GM21529 (cell line): ENCODE data around the gene KRT76.
"Not testable (repeated sequence)": the region's sequence is repeated elsewhere in the genome, so short reads cannot be mapped to it uniquely, and the experiment has no call there.

Source experiments
- ATAC-seq: cut with Tn5 transposase; IDR thresholded peaks from one replicate; pipeline ENCODE4 v1.9.1; 2021; ENCODE audit not compliant: unreplicated experiment

KRT76 gene

DNA sequence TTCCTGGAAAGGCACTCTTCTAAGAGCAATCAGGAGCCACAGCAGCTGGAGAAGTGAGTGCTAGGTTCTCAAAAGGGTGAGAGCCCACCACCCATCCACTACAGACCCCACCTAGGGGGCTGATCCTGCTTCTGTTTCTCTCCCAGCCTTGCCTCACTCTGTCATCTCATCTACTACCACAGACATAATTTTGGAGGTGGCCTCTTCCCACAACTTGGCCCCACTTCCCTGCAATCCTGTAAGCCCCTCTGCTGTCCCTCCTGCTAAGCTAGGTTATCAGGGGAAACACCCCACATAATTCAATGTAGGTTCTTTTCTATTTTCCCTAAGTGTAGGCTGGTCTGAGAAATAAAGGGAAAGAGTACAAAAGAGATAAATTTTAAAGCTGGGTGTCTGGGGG lies 16.5 kb downstream of the KRT76 start:
- no peak for ATAC-seq

GRCh38 chr12:52759695-52760094 lies 17.4 kb downstream of the KRT76 start:
- no peak for ATAC-seq

- no peak for ATAC-seq
Measured at GRCh38 chr12:52759218-52759617, 17.9 kb downstream of the KRT76 start.

DNA sequence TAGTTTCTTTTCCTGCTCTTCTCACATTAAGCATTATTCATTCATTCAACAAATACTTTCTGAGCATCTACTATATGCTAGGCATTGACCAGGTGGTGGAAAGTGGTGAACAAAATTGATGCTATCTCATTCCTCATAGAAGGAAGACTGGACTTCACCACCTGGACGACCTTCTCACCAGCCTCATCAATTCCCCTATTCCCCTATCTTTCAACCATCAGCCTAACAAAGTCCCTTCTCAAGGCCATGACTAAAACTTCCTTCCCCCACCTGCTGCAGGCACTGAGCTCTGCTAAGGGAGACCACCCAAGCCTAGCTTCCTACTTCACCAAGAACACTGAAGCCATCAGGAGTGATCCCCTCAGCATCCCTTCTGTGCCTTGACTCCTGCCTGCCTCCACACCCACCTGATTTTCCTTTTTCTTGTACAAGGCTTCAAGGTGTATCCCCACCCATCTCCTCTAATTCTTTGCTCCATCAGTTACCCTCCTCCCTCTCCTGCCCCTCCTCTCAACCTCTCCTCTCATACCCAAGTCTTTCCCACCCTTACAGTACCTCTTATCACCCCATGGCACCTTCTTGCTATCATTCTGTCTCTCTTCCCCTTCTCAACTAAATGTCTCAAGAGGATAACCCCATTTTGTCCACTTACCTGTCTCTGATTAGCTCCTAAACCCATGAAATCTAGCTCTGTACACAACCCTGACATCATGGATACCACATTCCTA lies 19.5 kb downstream of the KRT76 start:
- ATAC-seq: no peak

DNA sequence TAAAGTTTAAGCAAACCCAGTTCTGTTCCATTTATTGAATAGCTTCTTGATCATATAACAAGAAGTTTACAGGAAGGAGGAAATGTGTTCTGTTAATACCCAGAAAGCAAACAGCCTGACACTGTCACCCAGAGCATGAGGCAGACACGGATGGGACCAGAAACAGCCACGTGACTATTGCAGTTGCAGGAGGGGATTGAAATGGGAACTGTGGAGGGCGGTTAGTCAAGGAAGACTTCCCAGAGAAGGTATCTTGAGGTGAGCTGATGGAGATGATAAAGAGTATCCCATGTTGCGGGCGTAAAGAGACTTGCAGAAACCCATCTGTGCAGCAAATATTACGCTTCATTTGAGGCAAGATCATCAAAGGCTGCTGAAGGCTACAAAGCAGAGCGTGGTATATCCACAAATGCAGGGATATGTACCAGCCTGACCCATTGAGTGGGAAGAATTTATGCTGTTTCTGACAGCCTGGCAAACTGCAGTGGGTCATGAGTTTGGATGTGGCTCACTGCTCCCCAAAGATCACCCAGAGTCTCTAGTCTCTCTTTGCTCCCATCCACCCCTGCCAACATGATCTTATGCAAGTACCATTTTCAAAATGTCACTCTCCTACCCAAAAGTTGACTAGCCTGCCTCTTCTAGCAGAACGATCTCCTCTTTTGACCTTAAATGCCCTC lies 20.7 kb downstream of the KRT76 start:
- no peak for ATAC-seq

DNA sequence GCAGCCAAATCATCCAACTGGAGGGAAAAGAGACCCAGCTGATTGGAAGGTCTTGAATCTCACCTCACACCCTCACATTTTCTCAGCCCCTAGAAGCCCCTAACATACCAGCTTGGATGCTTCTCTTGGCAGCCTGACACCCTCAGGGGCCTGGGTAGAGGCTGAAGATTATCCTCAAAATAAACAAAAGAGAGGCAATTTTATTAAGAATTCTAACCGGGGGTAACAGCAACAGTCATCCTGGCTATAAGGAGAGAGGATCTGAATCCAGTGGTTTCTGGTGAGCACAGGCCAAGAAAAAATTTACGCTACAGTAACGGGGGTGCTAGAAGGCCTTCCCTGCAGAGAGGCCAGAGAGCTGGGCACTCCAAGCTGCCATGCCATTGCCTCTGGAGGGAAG lies 21.6 kb downstream of the KRT76 start:
- no peak for ATAC-seq

DNA sequence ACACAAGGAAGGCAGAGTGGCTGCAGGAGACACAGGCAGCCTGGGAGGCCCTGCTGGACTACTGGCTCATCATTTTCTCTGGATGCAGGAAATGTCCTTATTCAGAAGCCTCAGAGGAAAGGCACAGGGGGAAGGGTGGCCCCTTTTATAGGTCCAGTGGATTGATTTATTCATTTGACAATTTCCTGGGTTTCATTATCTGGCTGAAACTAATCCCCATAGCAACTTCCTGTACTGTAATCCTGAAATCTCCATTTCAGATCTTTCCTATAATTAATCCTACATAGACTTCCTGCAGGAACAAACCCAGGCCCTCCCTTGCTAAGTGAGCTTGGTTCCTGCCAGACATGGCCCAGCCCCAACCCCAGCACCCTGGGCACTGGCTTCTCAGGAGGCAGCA lies 23.0 kb downstream of the KRT76 start:
- no peak for ATAC-seq

GRCh38 chr12:52753283-52753682 lies 23.9 kb downstream of the KRT76 start:
- ATAC-seq: no peak

DNA sequence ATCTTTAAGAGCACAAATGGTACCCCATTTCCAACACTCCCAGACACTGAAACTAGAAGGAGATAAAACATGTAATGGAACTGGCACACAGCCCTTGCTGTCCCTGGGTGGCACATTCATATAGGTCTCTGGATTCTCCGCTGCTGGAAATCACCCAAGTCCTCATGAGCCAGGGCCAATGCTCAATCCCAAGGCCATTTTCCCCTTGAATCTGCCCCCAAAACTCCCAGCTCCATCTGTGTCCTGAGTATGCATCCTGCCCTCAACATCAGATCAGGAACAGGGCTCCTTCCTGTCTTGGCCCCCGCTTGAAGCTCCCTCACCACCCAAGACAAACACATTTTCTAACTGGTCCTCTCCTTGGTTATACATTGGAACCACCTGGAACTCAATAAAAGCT lies 24.6 kb downstream of the KRT76 start:
- ATAC-seq: no peak

GRCh38 chr12:52751795-52752194 lies 25.4 kb downstream of the KRT76 start:
- ATAC-seq: no peak

GRCh38 chr12:52750532-52750931 lies 26.6 kb downstream of the KRT76 start:
- ATAC-seq: not testable (repeated sequence)

DNA sequence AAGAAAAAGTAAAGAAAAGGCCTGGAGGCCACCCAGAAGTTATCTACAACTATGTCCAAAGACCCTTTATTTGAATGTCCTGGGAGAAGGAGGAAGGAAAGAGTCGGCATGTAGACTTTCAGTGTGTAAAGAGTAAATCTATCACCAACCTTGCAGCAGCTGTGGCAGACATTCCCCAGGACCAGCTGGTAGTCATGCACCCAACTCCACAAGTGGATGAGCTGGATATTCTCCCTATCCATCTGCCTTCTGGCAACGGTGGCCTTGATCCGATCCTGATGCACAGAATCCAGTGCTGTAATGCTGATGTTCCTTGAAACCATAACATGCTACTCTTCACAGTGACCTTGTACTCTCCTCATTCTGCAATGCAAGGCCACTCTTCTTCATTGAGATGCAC lies 27.3 kb downstream of the KRT76 start:
- no peak for ATAC-seq

GRCh38 chr12:52748578-52748977 lies 28.6 kb downstream of the KRT76 start:
- ATAC-seq: no peak

GRCh38 chr12:52745554-52745953 lies 31.6 kb downstream of the KRT76 start:
- no peak for ATAC-seq

- ATAC-seq: no peak
Measured at GRCh38 chr12:52744493-52745156, 32.5 kb downstream of the KRT76 start.

- ATAC-seq: no peak
Measured at GRCh38 chr12:52742822-52743457, 34.2 kb downstream of the KRT76 start.

DNA sequence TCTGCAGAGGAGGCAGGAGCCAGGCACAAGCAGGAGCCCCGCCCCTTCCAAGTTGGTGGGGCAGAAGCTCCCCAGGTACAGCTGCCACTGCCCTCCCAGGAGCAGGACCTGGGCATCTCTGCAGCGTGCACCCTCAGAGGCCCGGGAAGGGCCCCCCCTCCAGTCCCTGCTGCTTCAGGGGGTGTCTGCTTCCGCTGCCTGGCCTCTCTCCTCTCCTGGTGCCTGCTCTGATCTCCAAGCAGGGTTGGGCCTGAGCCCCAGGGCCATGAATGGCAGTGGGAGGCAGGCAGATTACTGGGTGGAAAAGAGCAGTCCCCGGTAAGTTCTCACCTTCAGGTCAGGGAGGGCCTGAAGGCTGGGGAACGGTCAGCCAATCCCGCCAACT lies 35.0 kb downstream of the KRT76 start:
- ATAC-seq: no peak

DNA sequence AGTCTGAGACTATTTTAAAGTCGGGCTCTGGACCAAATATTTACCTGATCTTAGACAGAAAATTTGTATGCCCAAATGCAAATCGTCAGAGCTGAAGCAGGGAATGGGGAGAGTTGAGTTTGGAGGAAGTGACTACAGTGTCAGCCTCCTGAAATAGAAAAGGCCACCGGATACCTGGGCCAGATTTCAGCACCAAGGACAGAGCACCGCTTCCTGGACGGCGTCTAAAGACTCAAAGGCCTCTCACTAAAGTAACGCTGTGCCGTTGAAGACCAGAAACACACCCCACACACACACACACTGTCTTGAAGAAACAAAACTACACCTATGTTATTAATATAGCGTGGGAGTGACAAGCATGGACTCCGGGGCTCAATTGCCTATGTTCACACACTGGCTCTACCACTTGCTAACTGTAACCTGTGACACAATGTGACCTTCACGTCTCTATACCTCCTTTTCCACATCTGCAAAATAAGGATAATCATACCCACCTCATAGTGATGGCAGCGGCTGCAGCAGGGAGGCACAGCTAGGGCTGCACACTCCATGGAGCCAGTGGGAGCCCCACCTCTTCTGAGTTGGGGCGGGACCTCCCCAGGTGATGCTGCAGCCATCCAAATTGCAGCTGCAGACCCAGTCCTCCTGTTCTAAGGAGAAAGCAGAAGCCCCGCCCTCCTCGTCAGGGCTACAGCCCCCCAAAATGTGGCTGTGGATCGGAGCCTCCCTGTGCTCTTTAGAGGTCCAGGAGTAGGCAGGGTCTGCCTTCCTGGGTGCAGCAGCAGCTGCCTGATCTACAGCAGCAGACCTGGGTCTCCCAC lies 35.6 kb downstream of the KRT76 start:
- ATAC-seq: no peak

DNA sequence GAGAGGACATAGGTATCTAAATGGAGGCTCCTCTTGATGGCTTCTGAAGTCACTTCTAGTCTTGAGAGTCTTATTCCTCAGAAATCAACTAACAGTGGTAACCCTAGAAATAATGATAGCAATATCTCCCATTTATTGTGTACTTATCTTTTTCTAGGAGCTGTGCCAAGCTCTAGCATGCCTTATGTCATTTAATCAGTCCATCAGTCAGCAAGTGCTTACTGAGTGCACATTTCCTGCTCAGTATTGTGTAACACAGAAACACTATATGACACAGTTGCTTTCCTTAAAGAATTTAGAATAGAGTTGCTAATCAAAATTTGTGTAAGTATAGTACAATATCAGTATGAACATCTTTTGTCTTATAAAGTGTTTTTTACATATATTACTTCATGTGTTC lies 36.6 kb downstream of the KRT76 start:
- no peak for ATAC-seq

- no peak for ATAC-seq
Measured at GRCh38 chr12:52739963-52740362, 37.2 kb downstream of the KRT76 start.
